Right lobe of liver (tissue), 6 donors: ENCODE measurements around the gene ESF1. TPM values are rescaled to one million over a fixed set of nuclear protein-coding genes. Genes with fewer than 3 reads are reported as not detected.

Experiments used
- ATAC-seq, 4 donors: fragments of 200-7000 bp; cut with Tn5 transposase; one replicate each; pipeline ENCODE4 v1.9.1; 2020; ENCODE audit warnings: mild to moderate bottlenecking in 4 of 4, moderate library complexity in 4 of 4
- DNase-seq, 3 donors: peaks; one replicate each; pipeline ENCODE4 v3.0.0-alpha.2; 2020
- H3K27ac ChIP-seq, 3 donors: fragments of 200-600 bp; one replicate each; pipeline ENCODE4 v1.8.0; 2022
- H3K27me3 ChIP-seq, 2 donors: fragments of 200-600 bp; one replicate each; pipeline ENCODE4 v1.8.0; 2022
- H3K36me3 ChIP-seq, 4 donors: fragments of 200-600 bp; sonication (generic) in 1 of 4; one replicate each; pipeline versions ENCODE4 v1.5.1 to v1.8.0; 2017 to 2022; ENCODE audit warnings: control low read depth in 1 of 4
- H3K4me1 ChIP-seq, 4 donors: fragments of 200-600 bp; sonication (generic) in 1 of 4; one replicate each; pipeline versions ENCODE4 v1.5.1 to v1.8.0; 2017 to 2022; ENCODE audit warnings: control low read depth in 1 of 4
- H3K4me3 ChIP-seq, 3 donors: fragments of 200-600 bp; one replicate each; pipeline ENCODE4 v1.8.0; 2022
- H3K9me3 ChIP-seq, 4 donors: fragments of 200-600 bp; sonication (generic) in 1 of 4; one replicate each; pipeline versions ENCODE4 v1.5.1 to v1.8.0; 2017 to 2022; ENCODE audit warnings: control low read depth in 1 of 4
- CTCF ChIP-seq, 4 donors: fragments of 200-600 bp in 3 of 4; fragments of 450-650 bp in 1 of 4; IDR thresholded peaks; one replicate each; pipeline versions ENCODE4 v1.5.1 to v1.8.0; 2016 to 2022; ENCODE audit warnings: antibody characterized with exemption in 4 of 4, mild to moderate bottlenecking in 2 of 4
- POLR2A ChIP-seq: fragments of 450-650 bp; IDR thresholded peaks from one replicate; pipeline ENCODE4 v1.6.1; 2017; ENCODE audit warnings: antibody characterized with exemption, mild to moderate bottlenecking
- WGBS: methylation state at CpG from one replicate; pipeline ENCODE4 v1.1.6; 2018; ENCODE audit warnings: low coverage, low lambda C conversion rate; ENCODE audit not compliant: insufficient coverage; ENCODE audit errors: missing lambda C conversion rate; 5-methylcytosine and 5-hydroxymethylcytosine counted together
- intact Hi-C, 2 donors: fragments of 100-400 bp; cut with DNase I; formaldehyde crosslinking; loops; one replicate each; pipeline versions ENCODE4 v1.11.2 to v1.14.1; 2022
- total RNA-seq, 6 experiments: library from RNA; depleted of rRNA in 2 of 6; stranded (reverse); fragments of >200 nt in 2 of 6; fragmentation: NEBNext Ultra II Directional in 3 of 6; extraction: Animal tissue kit (Norgen Biotek cat#: 25700) in 3 of 6; gene quantifications; one replicate each; pipeline versions ENCODE4 v1.1.0 to v1.2.4, GENCODE V29; 2016 to 2023
- donor health status: DM: no; HTN: yes; CAD: no.
- donor health status: DM: no; HTN: no; CAD: no.
- donor health status: DM: no; HTN: no; CAD: no.
- donor health status: DM: no; HTN: yes; CAD: no.
- donor health status: DM: no; HTN: yes; CAD: no.

The ESF1 gene
- total RNA-seq, 6 experiments from 2014 or later: 4.4 to 8.9 (median 6.9) TPM

DNA sequence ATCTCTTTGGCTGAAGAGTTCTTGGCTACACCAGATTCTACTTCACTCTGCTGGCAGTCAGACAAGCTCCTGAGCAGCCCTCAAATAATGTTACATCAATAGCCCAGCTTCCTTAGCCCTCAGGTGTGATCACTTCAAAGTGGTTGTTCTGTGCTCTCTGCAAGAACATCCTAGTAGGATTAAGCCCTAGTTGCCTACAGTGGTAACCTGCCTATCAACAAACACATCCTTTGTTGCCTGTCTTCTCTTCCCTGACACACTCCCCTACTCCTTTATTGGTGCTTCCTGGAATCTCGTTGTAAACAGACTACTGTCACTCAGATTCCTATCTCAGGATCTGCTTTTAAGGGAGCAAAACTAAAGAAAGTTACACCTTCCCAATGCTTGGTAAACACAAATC, 100.9 kb downstream of the ESF1 start:
- DNase-seq (no peak), ATAC-seq (no peak)
- H3K36me3 ChIP-seq: no peaks in the 10 kb centered on the region
- intact Hi-C loops: no loop called here
- H3K27ac ChIP-seq: no peak overlapping the region
- H3K9me3 ChIP-seq: no peaks in the 10 kb centered on the region
- no peaks in the 10 kb centered on the region for H3K27me3 ChIP-seq
- H3K4me1 ChIP-seq: peaks cover 0 to 5% (median 0%) of the 10 kb centered on the region in 4 donors
- no peak overlapping the region for H3K4me3 ChIP-seq
- no peak for TF ChIP-seq CTCF (IDR thresholded peaks at IDR 0.05)
- no peak for TF ChIP-seq POLR2A
- WGBS: 25% methylated on average over 1 of the region's 1 CpG

GRCh38 chr20:13681248-13682125, 103.2 kb downstream of the ESF1 start:
- no peaks in the 10 kb centered on the region for H3K27me3 ChIP-seq
- no peak overlapping the region for H3K4me3 ChIP-seq
- H3K36me3 ChIP-seq: no peaks in the 10 kb centered on the region
- no peak overlapping the region for H3K27ac ChIP-seq
- ATAC-seq (peak; percentile 87 to 99 (median 96)), DNase-seq (no peak)
- intact Hi-C loops: no loop called here
- peaks cover 0 to 5% (median 0%) of the 10 kb centered on the region in 4 donors for H3K4me1 ChIP-seq
- H3K9me3 ChIP-seq: no peaks in the 10 kb centered on the region
- TF ChIP-seq POLR2A: no peak
- TF ChIP-seq CTCF (IDR thresholded peaks at IDR 0.05): no peak
- 15% methylated on average over 1 of the region's 4 CpGs for WGBS

- 38% methylated on average over 1 of the region's 1 CpG for WGBS
- DNase-seq (no peak), ATAC-seq (no peak)
- H3K36me3 ChIP-seq: no peaks in the 10 kb centered on the region
- no peak overlapping the region for H3K4me3 ChIP-seq
- no peak for TF ChIP-seq CTCF (IDR thresholded peaks at IDR 0.05)
- TF ChIP-seq POLR2A: no peak
- intact Hi-C loops: no loop called here
- H3K9me3 ChIP-seq: no peaks in the 10 kb centered on the region
- H3K4me1 ChIP-seq: peaks cover 0 to 5% (median 0%) of the 10 kb centered on the region in 4 donors
- H3K27ac ChIP-seq: no peak overlapping the region
- no peaks in the 10 kb centered on the region for H3K27me3 ChIP-seq
These were observed 105.8 kb downstream of the ESF1 start for GRCh38 chr20:13678944-13679343.

GRCh38 chr20:13677241-13677640, 107.5 kb downstream of the ESF1 start:
- Histone ChIP-seq H3K27ac (no peak overlapping the region), H3K4me1 (peaks cover 0 to 9% (median 0%) of the 10 kb centered on the region in 4 donors), H3K9me3 (no peaks in the 10 kb centered on the region), H3K27me3 (no peaks in the 10 kb centered on the region), H3K36me3 (no peaks in the 10 kb centered on the region), H3K4me3 (no peak overlapping the region)
- DNase-seq (no peak), ATAC-seq (no peak)
- TF ChIP-seq CTCF (IDR thresholded peaks at IDR 0.05) (no peak), POLR2A (no peak)
- intact Hi-C loops: no loop called here
- WGBS: 97% methylated on average over 4 of the region's 4 CpGs
